GM21825 (cell line): Measurements from ENCODE around the gene TRAK2.

Experiments
- ATAC-seq: cut with Tn5 transposase; IDR thresholded peaks from one replicate; pipeline ENCODE4 v1.9.1; 2021; ENCODE audit warnings: mild to moderate bottlenecking, moderate library complexity; ENCODE audit not compliant: unreplicated experiment

TRAK2 gene

GRCh38 chr2:201362396-201362795 is 88.9 kb downstream of the TRAK2 start:
- ATAC-seq, result no peak

DNA sequence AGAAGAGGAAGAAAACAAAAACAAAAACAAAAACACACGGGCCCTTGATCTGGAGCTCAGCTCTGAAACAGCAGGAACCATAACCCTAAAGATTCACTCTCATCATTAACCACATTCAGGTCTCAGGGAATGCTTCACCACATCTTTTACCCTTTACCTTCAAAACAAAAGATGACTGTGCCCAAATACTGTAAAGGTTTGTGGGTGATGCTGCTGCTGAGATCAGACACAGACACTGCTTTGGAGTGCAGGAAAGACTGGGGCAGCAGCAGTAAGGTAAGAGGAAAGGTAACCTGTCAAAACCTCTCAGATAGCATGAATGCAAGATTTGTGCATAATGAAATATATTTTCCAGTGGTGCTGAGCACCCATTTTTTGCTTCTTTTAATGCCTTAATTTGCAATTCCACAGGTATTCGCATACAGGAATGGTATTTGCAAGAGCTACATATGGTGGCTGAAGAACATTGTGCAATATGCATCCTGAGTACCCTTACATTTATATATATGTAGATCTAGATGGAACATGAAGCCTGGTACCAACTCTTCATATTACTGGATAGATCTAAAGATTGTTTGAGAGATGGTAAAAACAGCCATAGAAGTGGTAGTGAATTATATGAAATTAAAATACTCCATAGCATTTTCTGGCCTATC is 90.1 kb downstream of the TRAK2 start:
- ATAC-seq, result no peak

GRCh38 chr2:201360256-201360655 is 91.0 kb downstream of the TRAK2 start:
- ATAC-seq, result no peak

DNA sequence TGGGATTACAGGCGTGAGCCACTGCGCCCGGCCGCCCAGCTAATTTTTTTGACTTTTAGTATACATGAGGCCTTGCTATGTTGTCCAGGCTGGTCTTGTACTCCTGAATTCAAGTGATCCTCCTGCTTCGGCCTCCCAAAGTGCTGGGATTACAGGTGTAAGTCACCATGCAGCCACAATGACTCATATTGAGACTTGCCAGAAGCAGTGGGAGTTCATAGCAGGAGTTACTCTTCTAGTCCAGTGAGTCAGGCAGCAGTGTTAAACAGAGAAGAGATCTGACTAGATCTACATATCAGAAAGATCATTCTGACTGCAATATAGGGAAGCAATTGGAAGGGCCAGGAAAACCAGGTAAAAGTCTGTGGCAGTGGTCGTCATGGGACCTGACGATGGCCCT is 92.6 kb downstream of the TRAK2 start:
- ATAC-seq, result no peak

- no peak for ATAC-seq
These were observed 94.0 kb downstream of the TRAK2 start, which contains the start of gene FLACC1 for GRCh38 chr2:201357221-201357620. Gene FLACC1, minus strand, starts transcription at chr2:201357345. Its CDS starts 5,941 bp downstream, at chr2:201351404.

DNA sequence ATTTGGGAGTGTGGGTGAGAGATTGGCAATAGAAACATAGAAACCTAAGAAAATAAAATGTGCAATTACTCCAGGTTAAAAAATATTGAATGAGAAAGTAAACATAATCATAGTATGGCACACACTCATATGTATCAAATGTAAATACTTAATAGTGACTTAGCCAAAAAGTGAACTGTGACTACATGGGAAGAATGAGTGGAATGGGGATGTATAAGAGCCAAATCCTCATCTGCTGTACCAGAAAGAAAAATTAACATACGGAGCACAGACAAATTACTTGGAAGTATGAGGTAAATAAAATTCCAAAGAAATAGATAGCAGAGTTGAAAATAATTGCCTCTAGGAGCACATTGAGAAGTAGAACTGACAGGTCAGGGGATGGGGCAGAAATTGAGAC is 98.1 kb downstream of the TRAK2 start:
- ATAC-seq, result no peak

GRCh38 chr2:201350879-201351278 is 100.4 kb downstream of the TRAK2 start:
- no peak for ATAC-seq

- no peak for ATAC-seq
These were observed 101.7 kb downstream of the TRAK2 start for GRCh38 chr2:201349601-201350000.

DNA sequence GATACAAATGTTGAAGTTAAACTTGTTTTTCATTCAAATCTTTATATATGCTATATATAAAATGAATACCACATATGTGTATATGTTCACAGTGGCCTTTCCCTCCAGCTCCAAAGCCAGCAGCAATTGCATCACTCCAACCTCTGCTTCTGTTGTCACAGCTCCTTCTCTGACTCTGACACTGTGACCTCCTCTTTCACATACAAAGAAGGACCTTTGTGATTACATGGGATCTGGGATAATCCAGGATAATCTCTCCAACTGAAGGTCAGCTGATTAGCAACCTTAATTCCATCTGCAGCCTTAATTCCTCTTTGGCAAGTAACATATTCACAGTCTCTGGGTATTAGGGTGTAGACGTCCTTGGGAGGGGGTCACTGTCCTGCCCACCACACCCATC is 102.5 kb downstream of the TRAK2 start:
- no peak for ATAC-seq

GRCh38 chr2:201347138-201347537 is 104.1 kb downstream of the TRAK2 start:
- no peak for ATAC-seq

GRCh38 chr2:201345625-201346213 is 105.5 kb downstream of the TRAK2 start:
- no peak for ATAC-seq

DNA sequence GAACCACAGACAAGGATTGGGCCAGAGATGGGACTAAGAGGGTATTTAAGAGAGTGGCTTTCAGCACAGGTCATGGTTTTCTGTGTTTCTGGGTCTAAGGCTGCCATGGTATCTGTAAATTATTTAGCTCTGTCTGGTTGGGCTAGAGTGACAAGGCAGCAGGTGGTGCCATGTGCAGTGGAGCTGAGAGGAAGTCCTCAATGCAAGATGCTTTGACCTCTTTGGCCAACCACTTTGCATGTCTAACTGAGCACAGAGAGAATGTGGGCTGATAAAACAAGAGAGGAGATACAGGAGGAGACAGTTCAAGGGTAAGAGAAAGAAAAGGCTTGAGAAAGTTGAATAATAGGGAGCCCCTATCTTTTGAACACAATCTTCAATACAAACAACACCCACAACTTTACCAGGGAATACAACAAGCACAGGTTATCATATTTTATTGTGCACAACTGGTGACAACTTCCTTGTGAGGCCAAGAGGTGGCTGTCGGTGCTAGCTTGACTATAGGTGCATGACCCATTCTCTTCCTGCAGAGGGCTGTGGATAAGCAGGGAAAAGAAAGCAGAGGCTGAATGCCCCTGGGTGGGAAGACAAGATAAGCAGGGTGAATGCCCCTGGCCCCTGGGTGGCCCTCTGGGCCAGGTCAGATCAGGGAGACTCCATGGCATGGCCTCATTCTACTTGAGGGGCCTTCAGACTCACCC is 106.4 kb downstream of the TRAK2 start:
- ATAC-seq, result peak; percentile 82

GRCh38 chr2:201343559-201343958 is 107.7 kb downstream of the TRAK2 start:
- ATAC-seq, result no peak

DNA sequence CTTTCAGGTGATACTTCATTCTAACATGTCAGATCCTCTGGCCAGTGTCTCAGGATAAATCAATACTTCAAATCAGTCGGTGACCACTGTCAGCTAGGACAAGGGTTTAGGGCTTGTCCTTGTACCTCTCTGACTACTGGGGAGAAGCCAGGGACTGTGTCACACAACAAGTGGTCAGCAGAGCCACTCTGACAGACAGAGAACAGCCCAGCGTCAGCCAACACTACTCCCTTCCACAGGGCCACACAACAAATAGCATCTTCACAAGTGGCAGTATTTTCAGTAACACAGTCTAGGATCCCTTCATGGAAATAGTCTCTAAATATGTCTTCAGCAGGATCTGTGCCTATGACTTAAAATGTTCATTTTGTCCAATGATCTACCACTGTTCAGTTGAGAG is 108.3 kb downstream of the TRAK2 start:
- no peak for ATAC-seq

DNA sequence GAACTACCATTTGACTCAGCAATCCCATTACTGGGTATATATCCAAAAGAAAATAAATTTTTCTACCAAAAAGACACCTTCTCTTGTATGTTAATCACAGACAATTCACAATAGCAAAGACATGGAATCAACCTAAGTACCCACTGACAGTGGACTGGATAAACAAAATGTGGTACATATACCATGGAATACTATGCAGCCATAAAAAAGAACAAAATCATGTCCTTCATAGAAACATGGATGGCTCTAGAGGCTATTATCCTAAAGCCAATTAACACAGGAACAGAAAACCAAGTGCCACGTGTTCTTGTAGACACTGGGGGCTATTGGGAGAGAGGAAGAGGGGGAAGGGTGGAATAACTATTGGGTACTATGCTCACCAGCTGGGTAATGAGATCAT is 121.8 kb downstream of the TRAK2 start:
- ATAC-seq, result no peak

DNA sequence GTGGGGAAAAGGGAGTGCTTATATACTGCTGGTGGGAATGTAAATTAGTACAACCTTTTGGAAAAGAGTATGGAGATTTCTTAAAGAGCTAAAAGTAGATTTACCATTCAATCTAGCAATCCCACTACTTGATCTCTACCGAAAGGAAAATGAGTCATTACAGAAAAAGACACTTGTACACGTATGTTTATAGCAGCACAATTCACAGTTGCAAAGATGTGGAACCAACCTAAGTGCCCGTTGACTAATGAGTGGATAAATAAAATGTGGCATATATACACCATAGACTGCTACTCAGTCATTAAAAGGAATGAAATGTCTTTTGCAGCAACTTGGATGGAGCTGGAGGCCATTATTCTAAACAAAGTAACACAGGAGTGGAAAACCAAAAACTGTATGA is 123.6 kb downstream of the TRAK2 start:
- no peak for ATAC-seq
